ENCODE measurements around the gene ICE2.

ICE2 gene

DNA sequence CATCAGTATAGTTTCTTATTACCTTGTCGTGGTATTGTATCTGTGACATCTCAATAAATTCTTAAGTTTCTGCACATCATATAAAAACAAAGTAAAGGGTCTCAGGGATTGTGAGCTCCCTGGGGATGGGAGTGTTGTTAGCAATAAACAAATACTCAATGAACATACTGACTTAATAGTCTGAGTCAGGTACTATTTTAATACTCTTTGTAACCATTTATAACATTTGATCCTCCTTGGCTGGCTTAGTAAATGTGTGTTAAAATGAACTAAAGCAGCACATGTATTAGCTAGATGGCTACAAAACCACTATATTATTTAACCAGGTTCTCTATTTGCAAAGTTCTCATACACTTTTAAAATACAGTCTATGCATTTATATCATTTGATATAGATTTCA lies 1.8 kb downstream of the ICE2 start:
- Histone ChIP-seq H3K9ac (ENCODE audit: low read depth, low read length, poor library complexity) (no peak overlapping the region), H3K9me3 (replicated peaks in 1 of 2; ENCODE audit: control insufficient read depth in 2 of 2, insufficient read depth in 1 of 2, low read depth in 1 of 2, low read length in 2 of 2) (no peaks in the 10 kb centered on the region), H3K4ac (ENCODE audit: low read length) (no peak overlapping the region), H3K4me1 (ENCODE audit: control insufficient read depth in 2 of 2, insufficient read depth in 1 of 2, low read depth in 1 of 2, low read length in 2 of 2) (peaks cover 7 to 10% of the 10 kb centered on the region in 2 donors), H2AK5ac (ENCODE audit: low read depth, low read length) (no peak overlapping the region), H3K79me1 (ENCODE audit: low read depth, low read length) (peaks cover 5% of the 10 kb centered on the region), H3K27ac (replicated peaks; ENCODE audit: low read length) (no peak overlapping the region), H3K4me3 (ENCODE audit: low read length in 2 of 2) (no peak overlapping the region), H2BK12ac (ENCODE audit: low read length) (no peak overlapping the region), H4K8ac (ENCODE audit: low read depth, low read length) (no peak overlapping the region), H3K18ac (ENCODE audit: low read length) (no peak overlapping the region), H3K27me3 (ENCODE audit: control insufficient read depth in 3 of 3, insufficient read depth in 3 of 3, low read depth in 1 of 3, low read length in 3 of 3) (no peaks in the 10 kb centered on the region), H3K36me3 (replicated peaks in 1 of 2; ENCODE audit: control insufficient read depth in 2 of 2, insufficient read depth in 2 of 2, low read length in 2 of 2) (peaks cover 12 to 50% of the 10 kb centered on the region in 2 donors), H2BK5ac (ENCODE audit: low read length) (no peak overlapping the region), H3K23ac (ENCODE audit: low read depth, low read length, poor library complexity) (no peak overlapping the region), H2AFZ (ENCODE audit: low read length) (no peak overlapping the region), H3K4me2 (ENCODE audit: insufficient read depth, low read length, poor library complexity, severe bottlenecking) (no peak overlapping the region), H4K91ac (ENCODE audit: low read depth, low read length, poor library complexity) (no peak overlapping the region), H2BK120ac (ENCODE audit: low read depth, low read length) (no peak overlapping the region), H3K14ac (ENCODE audit: low read length) (no peak overlapping the region), H2BK15ac (ENCODE audit: low read length) (no peak overlapping the region)
- WGBS, 2 donors (ENCODE audit: extremely low coverage in 2 of 2, insufficient read length in 2 of 2, insufficient replicate concordance in 1 of 2), result no CpG with 5 or more reads among the region's 1 CpG
- DNase-seq (ENCODE audit: low spot score), result no peak

DNA sequence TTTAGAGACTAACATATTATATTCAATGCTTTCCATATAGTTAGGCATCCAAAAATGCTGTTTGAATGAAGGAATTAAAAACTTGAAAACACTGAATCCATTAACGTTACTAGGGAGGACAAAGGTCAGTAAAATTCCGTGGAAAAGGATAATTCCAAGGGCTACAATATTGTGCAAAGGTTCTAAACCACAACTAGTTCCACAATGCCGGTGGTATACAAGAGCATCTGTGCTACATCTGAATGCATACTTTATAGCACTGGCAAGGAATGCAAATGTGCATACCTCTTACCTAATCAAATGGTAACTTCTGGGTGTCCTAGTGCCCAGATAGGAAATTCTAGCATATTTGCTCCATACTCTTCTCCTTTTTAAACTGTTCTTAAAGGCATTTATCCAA lies 2.2 kb downstream of the ICE2 start:
- no peak overlapping the region for H2AFZ ChIP-seq (ENCODE audit: low read length)
- H2BK15ac ChIP-seq (ENCODE audit: low read length), result no peak overlapping the region
- H3K4me3 ChIP-seq (ENCODE audit: low read length in 2 of 2), result no peak overlapping the region
- H3K4me1 ChIP-seq (ENCODE audit: control insufficient read depth in 2 of 2, insufficient read depth in 1 of 2, low read depth in 1 of 2, low read length in 2 of 2), result peaks cover 7 to 10% of the 10 kb centered on the region in 2 donors
- no peak overlapping the region for H3K4ac ChIP-seq (ENCODE audit: low read length)
- H3K36me3 ChIP-seq (replicated peaks in 1 of 2; ENCODE audit: control insufficient read depth in 2 of 2, insufficient read depth in 2 of 2, low read length in 2 of 2), result peaks cover 12 to 53% of the 10 kb centered on the region in 2 donors
- H2BK12ac ChIP-seq (ENCODE audit: low read length), result no peak overlapping the region
- H2BK5ac ChIP-seq (ENCODE audit: low read length), result no peak overlapping the region
- DNase-seq (ENCODE audit: low spot score), result no peak
- no peaks in the 10 kb centered on the region for H3K27me3 ChIP-seq (ENCODE audit: control insufficient read depth in 3 of 3, insufficient read depth in 3 of 3, low read depth in 1 of 3, low read length in 3 of 3)
- no peak overlapping the region for H2BK120ac ChIP-seq (ENCODE audit: low read depth, low read length)
- no peak overlapping the region for H3K27ac ChIP-seq (replicated peaks; ENCODE audit: low read length)
- H3K79me1 ChIP-seq (ENCODE audit: low read depth, low read length), result peaks cover 5% of the 10 kb centered on the region
- WGBS, 2 donors (ENCODE audit: extremely low coverage in 2 of 2, insufficient read length in 2 of 2, insufficient replicate concordance in 1 of 2), result no CpG with 5 or more reads among the region's 3 CpGs
- H3K14ac ChIP-seq (ENCODE audit: low read length), result no peak overlapping the region
- no peaks in the 10 kb centered on the region for H3K9me3 ChIP-seq (replicated peaks in 1 of 2; ENCODE audit: control insufficient read depth in 2 of 2, insufficient read depth in 1 of 2, low read depth in 1 of 2, low read length in 2 of 2)
- no peak overlapping the region for H4K8ac ChIP-seq (ENCODE audit: low read depth, low read length)
- no peak overlapping the region for H2AK5ac ChIP-seq (ENCODE audit: low read depth, low read length)
- no peak overlapping the region for H3K9ac ChIP-seq (ENCODE audit: low read depth, low read length, poor library complexity)
- no peak overlapping the region for H3K23ac ChIP-seq (ENCODE audit: low read depth, low read length, poor library complexity)
- no peak overlapping the region for H3K18ac ChIP-seq (ENCODE audit: low read length)
- H4K91ac ChIP-seq (ENCODE audit: low read depth, low read length, poor library complexity), result no peak overlapping the region
- H3K4me2 ChIP-seq (ENCODE audit: insufficient read depth, low read length, poor library complexity, severe bottlenecking), result no peak overlapping the region

DNA sequence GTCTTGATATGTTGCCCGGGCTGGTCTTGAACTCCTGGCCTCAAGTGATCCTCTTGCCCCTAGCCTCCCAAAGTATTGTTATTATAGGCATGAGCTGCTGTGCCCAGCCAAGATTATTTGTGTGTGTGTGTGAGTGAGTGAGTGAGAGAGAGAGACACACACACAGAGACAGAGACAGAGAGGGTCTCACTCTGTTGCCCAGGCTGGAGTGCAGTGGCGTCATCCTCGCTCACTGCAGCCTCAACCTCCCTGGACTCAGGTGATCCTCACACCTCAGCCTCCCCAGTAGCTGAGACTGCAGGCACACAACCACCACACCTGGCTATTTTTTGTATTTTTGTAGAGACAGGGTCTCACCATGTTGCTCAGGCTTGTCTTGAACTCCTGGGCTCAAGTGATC lies 5.8 kb downstream of the ICE2 start:
- peaks cover 0 to 8% of the 10 kb centered on the region in 2 donors for H3K9me3 ChIP-seq (replicated peaks in 1 of 2; ENCODE audit: control insufficient read depth in 2 of 2, insufficient read depth in 1 of 2, low read depth in 1 of 2, low read length in 2 of 2)
- no peak overlapping the region for H3K18ac ChIP-seq (ENCODE audit: low read length)
- H2AFZ ChIP-seq (ENCODE audit: low read length), result no peak overlapping the region
- peaks cover 4% of the 10 kb centered on the region for H3K79me1 ChIP-seq (ENCODE audit: low read depth, low read length)
- WGBS, 2 donors (ENCODE audit: extremely low coverage in 2 of 2, insufficient read length in 2 of 2, insufficient replicate concordance in 1 of 2), result no CpG with 5 or more reads among the region's 3 CpGs
- H4K91ac ChIP-seq (ENCODE audit: low read depth, low read length, poor library complexity), result no peak overlapping the region
- no peaks in the 10 kb centered on the region for H3K27me3 ChIP-seq (ENCODE audit: control insufficient read depth in 3 of 3, insufficient read depth in 3 of 3, low read depth in 1 of 3, low read length in 3 of 3)
- peaks cover 5 to 10% of the 10 kb centered on the region in 2 donors for H3K4me1 ChIP-seq (ENCODE audit: control insufficient read depth in 2 of 2, insufficient read depth in 1 of 2, low read depth in 1 of 2, low read length in 2 of 2)
- no peak for DNase-seq (ENCODE audit: low spot score)
- H2AK5ac ChIP-seq (ENCODE audit: low read depth, low read length), result no peak overlapping the region
- no peak overlapping the region for H3K9ac ChIP-seq (ENCODE audit: low read depth, low read length, poor library complexity)
- H3K4me2 ChIP-seq (ENCODE audit: insufficient read depth, low read length, poor library complexity, severe bottlenecking), result no peak overlapping the region
- no peak overlapping the region for H2BK120ac ChIP-seq (ENCODE audit: low read depth, low read length)
- no peak overlapping the region for H3K14ac ChIP-seq (ENCODE audit: low read length)
- H2BK5ac ChIP-seq (ENCODE audit: low read length), result no peak overlapping the region
- H3K4me3 ChIP-seq (ENCODE audit: low read length in 2 of 2), result no peak overlapping the region
- peaks cover 16 to 86% of the 10 kb centered on the region in 2 donors for H3K36me3 ChIP-seq (replicated peaks in 1 of 2; ENCODE audit: control insufficient read depth in 2 of 2, insufficient read depth in 2 of 2, low read length in 2 of 2)
- H2BK12ac ChIP-seq (ENCODE audit: low read length), result no peak overlapping the region
- no peak overlapping the region for H3K27ac ChIP-seq (replicated peaks; ENCODE audit: low read length)
- no peak overlapping the region for H3K23ac ChIP-seq (ENCODE audit: low read depth, low read length, poor library complexity)
- H4K8ac ChIP-seq (ENCODE audit: low read depth, low read length), result peak overlapping the region; percentile 96
- H2BK15ac ChIP-seq (ENCODE audit: low read length), result no peak overlapping the region
- no peak overlapping the region for H3K4ac ChIP-seq (ENCODE audit: low read length)

DNA sequence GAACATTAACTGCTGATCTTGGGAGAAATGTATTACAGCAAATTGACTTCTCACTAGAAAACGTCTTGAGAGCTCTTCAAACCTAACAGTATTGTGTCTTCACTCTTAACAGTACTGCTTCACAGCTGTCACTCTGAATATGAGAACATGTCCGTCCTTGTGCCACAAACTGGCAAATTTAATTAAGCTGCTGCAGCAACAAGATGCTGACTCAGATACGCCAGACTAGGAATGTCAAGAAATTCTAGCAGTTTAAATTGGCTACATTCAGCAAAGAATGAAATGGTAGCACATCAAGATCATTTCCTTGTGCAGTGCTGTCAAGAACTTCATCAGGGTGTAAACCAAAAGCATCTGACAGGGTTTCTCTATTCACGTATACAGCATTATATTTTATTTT lies 7.6 kb downstream of the ICE2 start:
- peaks cover 0 to 8% of the 10 kb centered on the region in 2 donors for H3K9me3 ChIP-seq (replicated peaks in 1 of 2; ENCODE audit: control insufficient read depth in 2 of 2, insufficient read depth in 1 of 2, low read depth in 1 of 2, low read length in 2 of 2)
- no peak overlapping the region for H2BK120ac ChIP-seq (ENCODE audit: low read depth, low read length)
- peaks cover 2% of the 10 kb centered on the region for H3K79me1 ChIP-seq (ENCODE audit: low read depth, low read length)
- H4K91ac ChIP-seq (ENCODE audit: low read depth, low read length, poor library complexity), result no peak overlapping the region
- no peak overlapping the region for H4K8ac ChIP-seq (ENCODE audit: low read depth, low read length)
- DNase-seq (ENCODE audit: low spot score), result no peak
- peaks cover 15 to 95% of the 10 kb centered on the region in 2 donors for H3K36me3 ChIP-seq (replicated peaks in 1 of 2; ENCODE audit: control insufficient read depth in 2 of 2, insufficient read depth in 2 of 2, low read length in 2 of 2)
- H3K4me1 ChIP-seq (ENCODE audit: control insufficient read depth in 2 of 2, insufficient read depth in 1 of 2, low read depth in 1 of 2, low read length in 2 of 2), result no peaks in the 10 kb centered on the region
- no peaks in the 10 kb centered on the region for H3K27me3 ChIP-seq (ENCODE audit: control insufficient read depth in 3 of 3, insufficient read depth in 3 of 3, low read depth in 1 of 3, low read length in 3 of 3)
- no peak overlapping the region for H3K4me3 ChIP-seq (ENCODE audit: low read length in 2 of 2)
- no peak overlapping the region for H3K18ac ChIP-seq (ENCODE audit: low read length)
- no peak overlapping the region for H2BK12ac ChIP-seq (ENCODE audit: low read length)
- H3K27ac ChIP-seq (replicated peaks; ENCODE audit: low read length), result no peak overlapping the region
- no CpG with 5 or more reads among the region's 4 CpGs for WGBS, 2 donors (ENCODE audit: extremely low coverage in 2 of 2, insufficient read length in 2 of 2, insufficient replicate concordance in 1 of 2)
- no peak overlapping the region for H2AFZ ChIP-seq (ENCODE audit: low read length)
- no peak overlapping the region for H2BK15ac ChIP-seq (ENCODE audit: low read length)
- no peak overlapping the region for H3K9ac ChIP-seq (ENCODE audit: low read depth, low read length, poor library complexity)
- H2BK5ac ChIP-seq (ENCODE audit: low read length), result no peak overlapping the region
- no peak overlapping the region for H3K23ac ChIP-seq (ENCODE audit: low read depth, low read length, poor library complexity)
- no peak overlapping the region for H3K4ac ChIP-seq (ENCODE audit: low read length)
- no peak overlapping the region for H3K14ac ChIP-seq (ENCODE audit: low read length)
- H2AK5ac ChIP-seq (ENCODE audit: low read depth, low read length), result no peak overlapping the region
- no peak overlapping the region for H3K4me2 ChIP-seq (ENCODE audit: insufficient read depth, low read length, poor library complexity, severe bottlenecking)

All from neuronal stem cell (in vitro differentiated cells).